Panc1 (cell line): ENCODE results near the gene COL6A1. TPM values are rescaled to one million over a fixed set of nuclear protein-coding genes. Genes with fewer than 3 reads are reported as not detected.

Source experiments
- ATAC-seq: fragments of 200-7000 bp; cut with Tn5 transposase; 2 replicates; pipeline ENCODE4 v1.9.1; 2020; ENCODE audit warnings: mild to moderate bottlenecking, moderate library complexity
- BruUV-seq: library from RNA; stranded (reverse); fragments of 400-500 nt; replicated peaks from 2 replicates; lab custom pipeline; 2021; lab: Mats Ljungman, UMichigan
- CTCF ChIA-PET: fragments of 300-600 bp; sonication (Branson Sonifier 250); formaldehyde crosslinking; loops from one replicate; lab custom pipeline; 2022; ENCODE audit warnings: antibody characterized with exemption; lab: Charles Lee
- POLR2A ChIA-PET: fragments of 300-600 bp; sonication (Branson Sonifier 250); formaldehyde crosslinking; loops from one replicate; lab custom pipeline; 2022; ENCODE audit warnings: antibody characterized with exemption; lab: Charles Lee
- DNase-seq: peaks from one replicate; pipeline ENCODE4 v3.0.0-alpha.2; 2010; ENCODE audit warnings: low read depth, low spot score
- H3K27ac ChIP-seq: 2 replicates; pipeline ENCODE4 v1.5.1; 2011; ENCODE audit warnings: mild to moderate bottlenecking, low read length, inconsistent platforms
- H3K27me3 ChIP-seq: fragments of 200-500 bp; sonication (Bioruptor generic); 2 replicates; pipeline ENCODE4 v1.6.0; 2014; ENCODE audit warnings: low read length, inconsistent platforms; ENCODE audit not compliant: control insufficient read depth, insufficient read depth
- H3K36me3 ChIP-seq: fragments of 200-500 bp; sonication (Bioruptor generic); 2 replicates; pipeline ENCODE4 v1.5.1; 2014; ENCODE audit warnings: inconsistent platforms, mild to moderate bottlenecking, low read length, moderate library complexity; ENCODE audit not compliant: control insufficient read depth, insufficient read depth
- H3K4me1 ChIP-seq: 2 replicates; pipeline ENCODE4 v1.5.1; 2011; ENCODE audit warnings: inconsistent platforms, mild to moderate bottlenecking, low read length, moderate library complexity; ENCODE audit not compliant: control insufficient read depth, insufficient read depth
- H3K4me3 ChIP-seq, 2 experiments: 2 replicates each; pipeline ENCODE4 v1.5.1; 2011 to 2012; ENCODE audit warnings: low read depth in 2 of 2, low read length in 2 of 2, mild to moderate bottlenecking in 2 of 2, inconsistent platforms in 1 of 2, moderate library complexity in 1 of 2
- H3K9me3 ChIP-seq: fragments of 200-500 bp; sonication (Bioruptor generic); 2 replicates; pipeline ENCODE4 v1.5.1; 2014; ENCODE audit warnings: low read depth, mild to moderate bottlenecking, inconsistent platforms, low read length, moderate library complexity; ENCODE audit not compliant: control insufficient read depth, insufficient read depth
- CTCF ChIP-seq: fragments of 450-650 bp; IDR thresholded peaks from 2 replicates; pipeline ENCODE4 v1.5.1; 2017; ENCODE audit warnings: mild to moderate bottlenecking
- POLR2AphosphoS5 ChIP-seq: IDR thresholded peaks from 2 replicates; pipeline ENCODE4 v1.6.1; 2012; ENCODE audit warnings: mild to moderate bottlenecking, low read depth, low read length, moderate library complexity
- REST ChIP-seq, 2 experiments: IDR thresholded peaks; 2 replicates each; pipeline ENCODE4 v1.6.1; 2011 to 2012; ENCODE audit warnings: low read depth in 2 of 2, control low read depth in 1 of 2, low read length in 1 of 2, mild to moderate bottlenecking in 1 of 2, moderate library complexity in 1 of 2; ENCODE audit not compliant: insufficient read depth in 1 of 2
- SIN3A ChIP-seq: IDR thresholded peaks from 2 replicates; pipeline ENCODE4 v1.6.1; 2012; ENCODE audit warnings: low read depth, mild to moderate bottlenecking, low read length, moderate library complexity, borderline replicate concordance; ENCODE audit not compliant: insufficient read depth
- TCF7L2 ChIP-seq: IDR thresholded peaks from 2 replicates; pipeline ENCODE4 v1.6.1; 2011; ENCODE audit warnings: mild to moderate bottlenecking, low read depth, low read length, inconsistent platforms
- in situ Hi-C: cut with HindIII; loops from 2 replicates; pipeline ENCODE4 v1.10.0; 2016; ENCODE audit warnings: low sequenced_read_pairs, low pct_unique_long_range_greater_than_20kb
- intact Hi-C: fragments of 100-400 bp; cut with micrococcal nuclease; formaldehyde crosslinking; loops from one replicate; pipeline ENCODE4 v1.10.0; 2022; ENCODE audit not compliant: unreplicated experiment
- total RNA-seq: library from RNA; stranded (reverse); gene quantifications from one replicate; pipeline ENCODE4 v1.2.1, GENCODE V29; 2021; ENCODE audit not compliant: unreplicated experiment

Gene COL6A1
- total RNA-seq, 1 experiment from 2014 or later = 34.2 TPM

- Histone ChIP-seq H3K9me3 (no peaks in the 10 kb centered on the region), H3K27ac (no peak overlapping the region), H3K27me3 (no peaks in the 10 kb centered on the region), H3K4me3 (no peak overlapping the region), H3K4me1 (no peaks in the 10 kb centered on the region), H3K36me3 (no peaks in the 10 kb centered on the region)
- intact Hi-C loops (no loop called here), in situ Hi-C loops (no loop called here)
- TF ChIP-seq REST (IDR thresholded peaks at IDR 0.05; ENCODE audit: insufficient read depth in 1 of 2, low read depth in 2 of 2, low read length in 1 of 2) = no peak
- TF ChIP-seq SIN3A = no peak
- TF ChIP-seq CTCF = no peak
- no peak for TF ChIP-seq POLR2AphosphoS5
- no peak for TF ChIP-seq TCF7L2
- ATAC-seq = no peak
- BruUV-seq = no TSS peak
- POLR2A ChIA-PET = no interaction called here
- CTCF ChIA-PET = no interaction called here
- DNase-seq = no peak
Measured at GRCh38 chr21:46001821-46002681, 20.5 kb downstream of the COL6A1 start.

GRCh38 chr21:46002841-46003574, 21.4 kb downstream of the COL6A1 start:
- BruUV-seq = no TSS peak
- Histone ChIP-seq H3K27ac (no peak overlapping the region), H3K4me1 (no peaks in the 10 kb centered on the region), H3K9me3 (no peaks in the 10 kb centered on the region), H3K36me3 (no peaks in the 10 kb centered on the region), H3K4me3 (no peak overlapping the region), H3K27me3 (no peaks in the 10 kb centered on the region)
- in situ Hi-C loops (no loop called here), intact Hi-C loops (no loop called here)
- POLR2A ChIA-PET = no interaction called here
- DNase-seq (no peak), ATAC-seq (no peak)
- TF ChIP-seq REST (IDR thresholded peaks at IDR 0.05; ENCODE audit: insufficient read depth in 1 of 2, low read depth in 2 of 2, low read length in 1 of 2) = no peak
- no peak for TF ChIP-seq POLR2AphosphoS5
- TF ChIP-seq CTCF = no peak
- no peak for TF ChIP-seq SIN3A
- CTCF ChIA-PET = no interaction called here
